GM23338 (cell line): Measurements from ENCODE around the gene SPATA13. TPM values are rescaled to one million over a fixed set of nuclear protein-coding genes. Genes with fewer than 3 reads are reported as not detected.

ENCODE experiments used
- ATAC-seq: fragments of 200-7000 bp; cut with Tn5 transposase; 3 replicates; pipeline ENCODE4 v1.9.1; 2020
- DNase-seq: peaks from one replicate; pipeline ENCODE4 v3.0.0-alpha.2; 2015; ENCODE audit warnings: low spot score
- H2AFZ ChIP-seq: fragments of 200-600 bp; sonication (generic); 2 replicates; pipeline ENCODE4 v1.8.0; 2016; ENCODE audit warnings: antibody characterized with exemption, mild to moderate bottlenecking, moderate library complexity
- H3F3A ChIP-seq: fragments of 200-600 bp; sonication (generic); replicated peaks from 2 replicates; pipeline ENCODE4 v1.8.0; 2017; ENCODE audit warnings: antibody characterized with exemption, mixed run types, low read depth
- H3K27ac ChIP-seq: fragments of 200-600 bp; sonication (generic); 2 replicates; pipeline ENCODE4 v1.6.1; 2016; ENCODE audit warnings: low read depth
- H3K27me3 ChIP-seq: fragments of 200-600 bp; sonication (generic); 2 replicates; pipeline ENCODE4 v1.8.0; 2016; ENCODE audit warnings: mild to moderate bottlenecking, mixed run types, moderate library complexity; ENCODE audit not compliant: insufficient read depth
- H3K36me3 ChIP-seq: fragments of 200-600 bp; sonication (generic); 2 replicates; pipeline ENCODE4 v1.8.0; 2016; ENCODE audit warnings: mild to moderate bottlenecking; ENCODE audit not compliant: insufficient read depth
- H3K4me1 ChIP-seq: fragments of 200-600 bp; sonication (generic); 2 replicates; pipeline ENCODE4 v1.8.0; 2016; ENCODE audit warnings: mild to moderate bottlenecking, moderate library complexity; ENCODE audit not compliant: insufficient read depth
- H3K4me2 ChIP-seq: fragments of 200-600 bp; sonication (generic); 2 replicates; pipeline ENCODE4 v1.7.1; 2017; ENCODE audit warnings: mixed run types
- H3K4me3 ChIP-seq: fragments of 200-600 bp; sonication (generic); 2 replicates; pipeline ENCODE4 v1.6.1; 2016; ENCODE audit warnings: mixed run types
- H3K79me2 ChIP-seq: fragments of 200-600 bp; sonication (generic); replicated peaks from 2 replicates; pipeline ENCODE4 v1.8.0; 2017; ENCODE audit warnings: mild to moderate bottlenecking; ENCODE audit not compliant: insufficient read depth
- H3K9me2 ChIP-seq: fragments of 200-600 bp; sonication (generic); 2 replicates; pipeline ENCODE4 v1.8.0; 2017; ENCODE audit not compliant: insufficient read depth
- H4K20me1 ChIP-seq: fragments of 200-600 bp; sonication (generic); replicated peaks from 2 replicates; pipeline ENCODE4 v1.8.0; 2017; ENCODE audit warnings: mild to moderate bottlenecking; ENCODE audit not compliant: insufficient read depth
- H3K27ac Mint-ChIP-seq: 2 replicates; pipeline ENCODE4 v1.8.0; 2020; ENCODE audit warnings: inconsistent platforms, mild to moderate bottlenecking, moderate library complexity, mixed read lengths
- H3K27me3 Mint-ChIP-seq: 3 replicates; pipeline ENCODE4 v1.8.0; 2022; ENCODE audit warnings: low read depth, mild to moderate bottlenecking, moderate library complexity, mixed read lengths, inconsistent platforms; ENCODE audit not compliant: insufficient read depth, poor library complexity
- H3K36me3 Mint-ChIP-seq: 3 replicates; pipeline ENCODE4 v1.8.0; 2021; ENCODE audit warnings: low read depth, mild to moderate bottlenecking, inconsistent platforms, moderate library complexity, mixed read lengths
- H3K4me1 Mint-ChIP-seq: 3 replicates; pipeline ENCODE4 v1.8.0; 2020; ENCODE audit warnings: mild to moderate bottlenecking, inconsistent platforms, mixed read lengths
- H3K4me3 Mint-ChIP-seq: 3 replicates; pipeline ENCODE4 v1.8.0; 2021; ENCODE audit warnings: moderate library complexity, mild to moderate bottlenecking, inconsistent platforms, mixed read lengths
- H3K9me3 Mint-ChIP-seq: 3 replicates; pipeline ENCODE4 v1.8.0; 2020; ENCODE audit warnings: moderate library complexity, mild to moderate bottlenecking, inconsistent platforms, mixed read lengths
- CREB1 ChIP-seq: fragments of 250-450 bp; sonication (Bioruptor Pico); IDR thresholded peaks from 2 replicates; pipeline ENCODE4 v1.5.0; 2020; ENCODE audit warnings: low read depth, mild to moderate bottlenecking, moderate library complexity
- EZH2 ChIP-seq: fragments of 200-600 bp; sonication (generic); IDR thresholded peaks from one replicate; pipeline ENCODE4 v1.8.0; 2017; ENCODE audit warnings: antibody characterized with exemption, mild to moderate bottlenecking, low read depth; ENCODE audit not compliant: unreplicated experiment
- EZH2phosphoT487 ChIP-seq: fragments of 200-600 bp; sonication (generic); IDR thresholded peaks from one replicate; pipeline ENCODE4 v1.8.1; 2018; ENCODE audit warnings: antibody characterized with exemption; ENCODE audit not compliant: unreplicated experiment
- JUNB ChIP-seq: IDR thresholded peaks from one replicate; pipeline ENCODE4 v1.6.1; 2016; ENCODE audit warnings: antibody characterized with exemption; ENCODE audit not compliant: unreplicated experiment
- NANOG ChIP-seq: IDR thresholded peaks from 2 replicates; pipeline ENCODE4 v1.6.1; 2016; ENCODE audit warnings: antibody characterized with exemption, borderline replicate concordance
- POLR2AphosphoS5 ChIP-seq: IDR thresholded peaks from 2 replicates; pipeline ENCODE4 v1.6.1; 2016; ENCODE audit warnings: antibody characterized with exemption, low read depth
- STAT1 ChIP-seq: IDR thresholded peaks from one replicate; pipeline ENCODE4 v1.6.1; 2016; ENCODE audit warnings: antibody characterized with exemption; ENCODE audit not compliant: unreplicated experiment
- ZNF114 ChIP-seq: fragments of 250-450 bp; sonication (Bioruptor Pico); IDR thresholded peaks from 2 replicates; pipeline ENCODE4 v1.5.0; 2020; ENCODE audit warnings: mild to moderate bottlenecking, moderate library complexity
- ZNF331 ChIP-seq: fragments of 250-450 bp; sonication (Bioruptor Pico); IDR thresholded peaks from 2 replicates; pipeline ENCODE4 v1.5.0; 2020; ENCODE audit warnings: low read depth, mild to moderate bottlenecking, moderate library complexity
- polyA plus RNA-seq: library from polyadenylated mRNA; unstranded; fragments of >200 nt; fragmentation: Nextera tagmentation; extraction: Ambion mirVana; gene quantifications from 2 replicates; pipeline ENCODE4 v1.2.1, GENCODE V29; 2016
- total RNA-seq: library from RNA; depleted of rRNA; stranded (reverse); fragments of >200 nt; shearing (Covaris generic); gene quantifications from 2 replicates; pipeline ENCODE4 v1.2.3, GENCODE V29; 2014
- TF ChIP-seq, protein P1 (sequence below): IDR thresholded peaks from 2 replicates; pipeline ENCODE4 v1.6.1; 2016; ENCODE audit warnings: antibody characterized with exemption
- TF ChIP-seq, protein P2 (sequence below): IDR thresholded peaks from one replicate; pipeline ENCODE4 v1.6.1; 2018; ENCODE audit warnings: antibody characterized with exemption; ENCODE audit not compliant: unreplicated experiment
- TF ChIP-seq, protein P3 (sequence below): fragments of 250-450 bp; sonication (Bioruptor Pico); IDR thresholded peaks from 2 replicates; pipeline ENCODE4 v1.5.0; 2020; ENCODE audit warnings: mild to moderate bottlenecking, moderate library complexity
- TF ChIP-seq, protein P4 (sequence below), 2 experiments: fragments of 200-600 bp in 1 of 2; sonication (generic) in 1 of 2; conservative IDR thresholded peaks; 2 replicates each; pipeline versions ENCODE4 v1.5.1 to v1.6.1; 2016 to 2017; ENCODE audit warnings: antibody characterized with exemption in 2 of 2, low read depth in 2 of 2, mild to moderate bottlenecking in 2 of 2, moderate library complexity in 1 of 2

Gene SPATA13
- total and polyA plus RNA-seq, 2 experiments from 2014 or later = 11.9 to 45.7 TPM

DNA sequence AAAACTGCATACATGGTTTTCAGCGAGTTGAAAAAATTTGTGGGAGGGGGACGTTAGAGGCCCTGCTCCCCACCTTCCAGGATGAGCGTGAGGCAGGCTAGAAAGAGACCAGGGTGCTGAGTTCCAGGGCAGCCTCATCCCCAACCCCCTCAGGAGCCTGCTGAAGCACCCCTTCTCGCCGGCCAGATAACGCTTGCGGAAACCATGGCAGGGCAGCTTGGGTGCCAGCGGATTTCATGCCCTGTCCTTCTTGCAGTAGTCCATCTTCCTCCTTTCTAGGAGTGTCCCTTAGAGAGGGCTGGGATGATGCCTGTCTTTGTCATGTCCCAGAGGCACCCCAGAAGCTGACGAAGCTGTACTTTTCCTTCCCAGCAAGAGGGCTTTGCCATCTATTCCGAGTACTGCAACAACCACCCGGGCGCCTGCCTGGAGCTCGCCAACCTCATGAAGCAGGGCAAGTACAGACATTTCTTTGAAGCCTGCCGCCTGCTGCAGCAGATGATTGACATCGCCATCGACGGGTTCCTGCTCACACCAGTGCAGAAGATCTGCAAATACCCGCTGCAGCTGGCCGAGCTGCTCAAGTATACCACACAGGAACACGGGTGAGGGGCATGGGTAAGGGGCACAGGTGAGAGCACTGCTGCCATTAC, 129.9 kb downstream of the SPATA13 start:
- Histone ChIP-seq H3K4me2 (no peak overlapping the region), H3K79me2 (no peaks in the 10 kb centered on the region), H3F3A (no peaks in the 10 kb centered on the region), H2AFZ (no peak overlapping the region), H3K27me3 (no peaks in the 10 kb centered on the region), H3K27ac (no peak overlapping the region), H3K9me2 (no peaks in the 10 kb centered on the region), H3K36me3 (peaks cover 13% of the 10 kb centered on the region), H3K4me1 (no peaks in the 10 kb centered on the region), H3K4me3 (no peak overlapping the region), H4K20me1 (no peaks in the 10 kb centered on the region; the same call in 1 of the 2 replicates)
- peaks cover 40% of the 10 kb centered on the region for H3K36me3 Mint-ChIP-seq
- DNase-seq = no peak
- no peak overlapping the region for H3K4me3 Mint-ChIP-seq
- no peak for TF ChIP-seq NANOG
- no peak for TF ChIP-seq CREB1 (CRISPR knock-in tag)
- TF ChIP-seq EZH2phosphoT487 = no peak
- TF ChIP-seq STAT1 = no peak
- TF ChIP-seq ZNF114 (CRISPR knock-in tag) = no peak
- TF ChIP-seq, protein P1, sequence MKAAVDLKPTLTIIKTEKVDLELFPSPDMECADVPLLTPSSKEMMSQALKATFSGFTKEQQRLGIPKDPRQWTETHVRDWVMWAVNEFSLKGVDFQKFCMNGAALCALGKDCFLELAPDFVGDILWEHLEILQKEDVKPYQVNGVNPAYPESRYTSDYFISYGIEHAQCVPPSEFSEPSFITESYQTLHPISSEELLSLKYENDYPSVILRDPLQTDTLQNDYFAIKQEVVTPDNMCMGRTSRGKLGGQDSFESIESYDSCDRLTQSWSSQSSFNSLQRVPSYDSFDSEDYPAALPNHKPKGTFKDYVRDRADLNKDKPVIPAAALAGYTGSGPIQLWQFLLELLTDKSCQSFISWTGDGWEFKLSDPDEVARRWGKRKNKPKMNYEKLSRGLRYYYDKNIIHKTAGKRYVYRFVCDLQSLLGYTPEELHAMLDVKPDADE = no peak
- TF ChIP-seq EZH2 = no peak
- TF ChIP-seq ZNF331 (CRISPR knock-in tag) = no peak
- TF ChIP-seq, protein P2, sequence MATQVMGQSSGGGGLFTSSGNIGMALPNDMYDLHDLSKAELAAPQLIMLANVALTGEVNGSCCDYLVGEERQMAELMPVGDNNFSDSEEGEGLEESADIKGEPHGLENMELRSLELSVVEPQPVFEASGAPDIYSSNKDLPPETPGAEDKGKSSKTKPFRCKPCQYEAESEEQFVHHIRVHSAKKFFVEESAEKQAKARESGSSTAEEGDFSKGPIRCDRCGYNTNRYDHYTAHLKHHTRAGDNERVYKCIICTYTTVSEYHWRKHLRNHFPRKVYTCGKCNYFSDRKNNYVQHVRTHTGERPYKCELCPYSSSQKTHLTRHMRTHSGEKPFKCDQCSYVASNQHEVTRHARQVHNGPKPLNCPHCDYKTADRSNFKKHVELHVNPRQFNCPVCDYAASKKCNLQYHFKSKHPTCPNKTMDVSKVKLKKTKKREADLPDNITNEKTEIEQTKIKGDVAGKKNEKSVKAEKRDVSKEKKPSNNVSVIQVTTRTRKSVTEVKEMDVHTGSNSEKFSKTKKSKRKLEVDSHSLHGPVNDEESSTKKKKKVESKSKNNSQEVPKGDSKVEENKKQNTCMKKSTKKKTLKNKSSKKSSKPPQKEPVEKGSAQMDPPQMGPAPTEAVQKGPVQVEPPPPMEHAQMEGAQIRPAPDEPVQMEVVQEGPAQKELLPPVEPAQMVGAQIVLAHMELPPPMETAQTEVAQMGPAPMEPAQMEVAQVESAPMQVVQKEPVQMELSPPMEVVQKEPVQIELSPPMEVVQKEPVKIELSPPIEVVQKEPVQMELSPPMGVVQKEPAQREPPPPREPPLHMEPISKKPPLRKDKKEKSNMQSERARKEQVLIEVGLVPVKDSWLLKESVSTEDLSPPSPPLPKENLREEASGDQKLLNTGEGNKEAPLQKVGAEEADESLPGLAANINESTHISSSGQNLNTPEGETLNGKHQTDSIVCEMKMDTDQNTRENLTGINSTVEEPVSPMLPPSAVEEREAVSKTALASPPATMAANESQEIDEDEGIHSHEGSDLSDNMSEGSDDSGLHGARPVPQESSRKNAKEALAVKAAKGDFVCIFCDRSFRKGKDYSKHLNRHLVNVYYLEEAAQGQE = no peak
- no peak for TF ChIP-seq POLR2AphosphoS5
- no peak for TF ChIP-seq JUNB
- TF ChIP-seq, protein P3, sequence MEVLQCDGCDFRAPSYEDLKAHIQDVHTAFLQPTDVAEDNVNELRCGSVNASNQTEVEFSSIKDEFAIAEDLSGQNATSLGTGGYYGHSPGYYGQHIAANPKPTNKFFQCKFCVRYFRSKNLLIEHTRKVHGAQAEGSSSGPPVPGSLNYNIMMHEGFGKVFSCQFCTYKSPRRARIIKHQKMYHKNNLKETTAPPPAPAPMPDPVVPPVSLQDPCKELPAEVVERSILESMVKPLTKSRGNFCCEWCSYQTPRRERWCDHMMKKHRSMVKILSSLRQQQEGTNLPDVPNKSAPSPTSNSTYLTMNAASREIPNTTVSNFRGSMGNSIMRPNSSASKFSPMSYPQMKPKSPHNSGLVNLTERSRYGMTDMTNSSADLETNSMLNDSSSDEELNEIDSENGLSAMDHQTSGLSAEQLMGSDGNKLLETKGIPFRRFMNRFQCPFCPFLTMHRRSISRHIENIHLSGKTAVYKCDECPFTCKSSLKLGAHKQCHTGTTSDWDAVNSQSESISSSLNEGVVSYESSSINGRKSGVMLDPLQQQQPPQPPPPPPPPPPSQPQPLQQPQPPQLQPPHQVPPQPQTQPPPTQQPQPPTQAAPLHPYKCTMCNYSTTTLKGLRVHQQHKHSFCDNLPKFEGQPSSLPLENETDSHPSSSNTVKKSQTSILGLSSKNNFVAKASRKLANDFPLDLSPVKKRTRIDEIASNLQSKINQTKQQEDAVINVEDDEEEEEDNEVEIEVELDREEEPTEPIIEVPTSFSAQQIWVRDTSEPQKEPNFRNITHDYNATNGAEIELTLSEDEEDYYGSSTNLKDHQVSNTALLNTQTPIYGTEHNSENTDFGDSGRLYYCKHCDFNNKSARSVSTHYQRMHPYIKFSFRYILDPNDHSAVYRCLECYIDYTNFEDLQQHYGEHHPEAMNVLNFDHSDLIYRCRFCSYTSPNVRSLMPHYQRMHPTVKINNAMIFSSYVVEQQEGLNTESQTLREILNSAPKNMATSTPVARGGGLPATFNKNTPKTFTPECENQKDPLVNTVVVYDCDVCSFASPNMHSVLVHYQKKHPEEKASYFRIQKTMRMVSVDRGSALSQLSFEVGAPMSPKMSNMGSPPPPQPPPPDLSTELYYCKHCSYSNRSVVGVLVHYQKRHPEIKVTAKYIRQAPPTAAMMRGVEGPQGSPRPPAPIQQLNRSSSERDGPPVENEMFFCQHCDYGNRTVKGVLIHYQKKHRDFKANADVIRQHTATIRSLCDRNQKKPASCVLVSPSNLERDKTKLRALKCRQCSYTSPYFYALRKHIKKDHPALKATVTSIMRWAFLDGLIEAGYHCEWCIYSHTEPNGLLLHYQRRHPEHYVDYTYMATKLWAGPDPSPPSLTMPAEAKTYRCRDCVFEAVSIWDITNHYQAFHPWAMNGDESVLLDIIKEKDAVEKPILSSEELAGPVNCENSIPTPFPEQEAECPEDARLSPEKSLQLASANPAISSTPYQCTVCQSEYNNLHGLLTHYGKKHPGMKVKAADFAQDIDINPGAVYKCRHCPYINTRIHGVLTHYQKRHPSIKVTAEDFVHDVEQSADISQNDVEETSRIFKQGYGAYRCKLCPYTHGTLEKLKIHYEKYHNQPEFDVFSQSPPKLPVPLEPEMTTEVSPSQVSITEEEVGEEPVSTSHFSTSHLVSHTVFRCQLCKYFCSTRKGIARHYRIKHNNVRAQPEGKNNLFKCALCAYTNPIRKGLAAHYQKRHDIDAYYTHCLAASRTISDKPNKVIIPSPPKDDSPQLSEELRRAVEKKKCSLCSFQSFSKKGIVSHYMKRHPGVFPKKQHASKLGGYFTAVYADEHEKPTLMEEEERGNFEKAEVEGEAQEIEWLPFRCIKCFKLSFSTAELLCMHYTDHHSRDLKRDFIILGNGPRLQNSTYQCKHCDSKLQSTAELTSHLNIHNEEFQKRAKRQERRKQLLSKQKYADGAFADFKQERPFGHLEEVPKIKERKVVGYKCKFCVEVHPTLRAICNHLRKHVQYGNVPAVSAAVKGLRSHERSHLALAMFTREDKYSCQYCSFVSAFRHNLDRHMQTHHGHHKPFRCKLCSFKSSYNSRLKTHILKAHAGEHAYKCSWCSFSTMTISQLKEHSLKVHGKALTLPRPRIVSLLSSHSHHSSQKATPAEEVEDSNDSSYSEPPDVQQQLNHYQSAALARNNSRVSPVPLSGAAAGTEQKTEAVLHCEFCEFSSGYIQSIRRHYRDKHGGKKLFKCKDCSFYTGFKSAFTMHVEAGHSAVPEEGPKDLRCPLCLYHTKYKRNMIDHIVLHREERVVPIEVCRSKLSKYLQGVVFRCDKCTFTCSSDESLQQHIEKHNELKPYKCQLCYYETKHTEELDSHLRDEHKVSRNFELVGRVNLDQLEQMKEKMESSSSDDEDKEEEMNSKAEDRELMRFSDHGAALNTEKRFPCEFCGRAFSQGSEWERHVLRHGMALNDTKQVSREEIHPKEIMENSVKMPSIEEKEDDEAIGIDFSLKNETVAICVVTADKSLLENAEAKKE = no peak
- TF ChIP-seq, protein P4, sequence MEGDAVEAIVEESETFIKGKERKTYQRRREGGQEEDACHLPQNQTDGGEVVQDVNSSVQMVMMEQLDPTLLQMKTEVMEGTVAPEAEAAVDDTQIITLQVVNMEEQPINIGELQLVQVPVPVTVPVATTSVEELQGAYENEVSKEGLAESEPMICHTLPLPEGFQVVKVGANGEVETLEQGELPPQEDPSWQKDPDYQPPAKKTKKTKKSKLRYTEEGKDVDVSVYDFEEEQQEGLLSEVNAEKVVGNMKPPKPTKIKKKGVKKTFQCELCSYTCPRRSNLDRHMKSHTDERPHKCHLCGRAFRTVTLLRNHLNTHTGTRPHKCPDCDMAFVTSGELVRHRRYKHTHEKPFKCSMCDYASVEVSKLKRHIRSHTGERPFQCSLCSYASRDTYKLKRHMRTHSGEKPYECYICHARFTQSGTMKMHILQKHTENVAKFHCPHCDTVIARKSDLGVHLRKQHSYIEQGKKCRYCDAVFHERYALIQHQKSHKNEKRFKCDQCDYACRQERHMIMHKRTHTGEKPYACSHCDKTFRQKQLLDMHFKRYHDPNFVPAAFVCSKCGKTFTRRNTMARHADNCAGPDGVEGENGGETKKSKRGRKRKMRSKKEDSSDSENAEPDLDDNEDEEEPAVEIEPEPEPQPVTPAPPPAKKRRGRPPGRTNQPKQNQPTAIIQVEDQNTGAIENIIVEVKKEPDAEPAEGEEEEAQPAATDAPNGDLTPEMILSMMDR (conservative IDR thresholded peaks at IDR 0.05; ENCODE audit: low read depth in 2 of 2) = no peak
- ATAC-seq = no peak
- no peaks in the 10 kb centered on the region for H3K4me1 Mint-ChIP-seq
- H3K27me3 Mint-ChIP-seq = peaks cover 1% of the 10 kb centered on the region
- H3K27ac Mint-ChIP-seq = no peak overlapping the region
- H3K9me3 Mint-ChIP-seq = no peaks in the 10 kb centered on the region
